HCT116 (cell line): ENCODE data around the gene OSBPL10.

Experiments
- CEBPB ChIP-seq: IDR thresholded peaks from 2 replicates; pipeline ENCODE4 v1.6.1; 2012; ENCODE audit warnings: low read depth
- EZH2 ChIP-seq: fragments of 200-600 bp; sonication (generic); IDR thresholded peaks from 2 replicates; pipeline ENCODE4 v1.6.1; 2017; ENCODE audit warnings: antibody characterized with exemption, mixed run types
- EZH2phosphoT487 ChIP-seq: fragments of 200-600 bp; IDR thresholded peaks from 2 replicates; pipeline ENCODE4 v1.6.1; 2018; ENCODE audit warnings: antibody characterized with exemption, borderline replicate concordance
- POLR2A ChIP-seq: IDR thresholded peaks from 2 replicates; pipeline ENCODE4 v1.7.0; 2011; ENCODE audit warnings: borderline replicate concordance; ENCODE audit not compliant: insufficient read depth, insufficient read length; ENCODE audit errors: extremely low read depth
- ZNF274 ChIP-seq: fragments of 200-500 bp; sonication (Bioruptor generic); IDR thresholded peaks from 2 replicates; pipeline ENCODE4 v1.6.1; 2014; ENCODE audit warnings: mild to moderate bottlenecking, low read depth, low read length, inconsistent platforms

DNA sequence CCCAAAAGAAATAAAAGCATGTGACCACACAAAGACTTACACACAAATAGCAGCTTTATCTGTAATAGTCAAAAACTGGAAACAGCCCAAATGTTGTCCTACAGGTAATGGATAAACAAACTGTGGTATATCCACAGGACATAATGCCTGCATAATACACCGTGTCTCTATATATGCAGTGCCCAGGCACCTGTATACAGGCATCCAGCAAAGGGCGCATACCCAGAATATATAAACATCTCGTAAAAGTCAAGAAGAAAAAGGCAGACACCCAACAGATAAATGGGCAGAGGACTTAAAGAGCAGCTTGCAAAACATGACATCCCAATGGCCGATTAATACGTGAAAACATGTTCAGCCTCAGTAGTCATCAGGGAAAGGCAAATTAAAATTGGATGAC lies 7.2 kb downstream of the OSBPL10 start:
- TF ChIP-seq EZH2, result no peak
- no peak for TF ChIP-seq ZNF274
- no peak for TF ChIP-seq CEBPB
- TF ChIP-seq POLR2A, result no peak
- no peak for TF ChIP-seq EZH2phosphoT487
